Measurements from ENCODE around the gene MCOLN3.
"Not testable (repeated sequence)": the region's sequence is repeated elsewhere in the genome, so short reads cannot be mapped to it uniquely, and the experiment has no call there.

MCOLN3 gene

DNA sequence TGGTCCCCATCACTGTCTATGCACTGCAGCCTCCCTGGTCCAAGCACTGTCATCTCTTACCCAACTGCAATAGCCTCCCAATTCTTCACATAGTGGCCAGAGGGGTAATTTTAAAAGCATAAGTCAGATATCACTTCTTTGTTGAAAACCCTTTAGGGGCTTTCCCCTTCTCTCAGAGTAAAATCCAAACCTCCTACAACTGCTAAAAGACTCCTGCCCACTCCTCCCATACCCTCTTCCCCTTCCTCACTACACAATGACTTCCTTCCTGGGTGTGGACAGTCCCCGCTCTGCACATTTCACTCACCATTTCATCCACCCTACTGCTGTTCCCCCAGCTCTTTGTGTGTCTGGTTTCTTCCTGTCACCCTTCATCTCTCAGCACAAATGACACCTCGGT is 59.7 kb downstream of the MCOLN3 start:
- no peak for DNase-seq

GRCh38 chr1:84986561-84986960 is 61.7 kb downstream of the MCOLN3 start:
- DNase-seq = not testable (repeated sequence)

DNA sequence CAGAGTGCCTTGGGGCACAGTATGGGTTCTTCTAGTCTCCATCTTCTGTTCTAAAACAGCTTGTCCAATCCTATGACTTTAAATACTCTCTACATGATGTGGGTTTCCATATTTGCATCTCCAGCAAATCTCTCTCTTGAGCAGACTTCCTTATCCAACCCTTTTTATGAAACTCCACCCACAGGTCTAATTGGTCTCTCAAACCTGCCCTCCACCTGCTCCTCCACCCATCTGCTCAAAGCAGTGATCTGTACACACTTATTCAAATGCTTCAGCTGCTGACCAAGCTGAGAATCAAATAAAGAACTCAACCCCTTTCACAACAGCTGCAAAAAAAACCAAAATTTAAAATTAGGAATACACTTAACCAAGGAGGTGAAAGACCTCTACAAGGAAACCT is 62.9 kb downstream of the MCOLN3 start:
- DNase-seq = no peak

DNA sequence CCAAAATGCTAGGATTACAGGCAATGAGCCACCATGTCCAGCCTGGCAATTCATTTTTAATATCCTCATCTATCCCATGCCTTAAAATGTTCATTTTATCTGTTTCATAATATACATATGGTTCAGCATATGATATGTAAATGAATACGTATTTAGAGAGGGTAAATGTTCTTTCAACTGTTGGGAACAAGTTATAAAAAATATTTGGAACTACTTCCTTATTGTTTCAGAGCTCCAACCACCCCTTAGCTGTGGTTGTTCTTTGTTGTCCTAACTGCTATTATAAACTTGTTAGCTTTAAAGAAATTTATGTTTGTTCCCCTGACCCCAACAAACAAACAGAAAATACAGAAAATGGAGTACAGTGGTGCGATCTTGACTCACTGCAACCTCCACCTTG is 65.9 kb downstream of the MCOLN3 start:
- no peak for DNase-seq

DNA sequence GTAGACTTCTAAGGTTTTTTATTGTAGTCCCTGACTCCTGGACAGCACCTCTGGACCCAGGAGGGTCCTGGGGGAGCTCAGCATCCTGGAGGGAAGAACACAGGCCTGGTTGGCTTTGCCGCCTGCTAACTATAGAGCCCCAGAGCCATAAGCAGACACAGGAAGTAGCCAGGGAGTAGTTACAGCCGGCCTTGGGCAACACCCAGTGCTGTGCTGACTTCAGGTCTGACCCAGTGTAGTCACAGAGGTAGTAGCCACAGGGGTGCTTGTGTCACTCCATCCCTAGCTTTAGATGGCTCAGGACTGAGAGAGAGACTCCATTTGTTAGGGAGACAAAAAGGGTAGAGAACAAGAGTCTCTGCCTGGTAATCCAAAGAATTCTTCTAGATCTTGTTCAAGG is 73.3 kb downstream of the MCOLN3 start:
- no peak for DNase-seq

DNA sequence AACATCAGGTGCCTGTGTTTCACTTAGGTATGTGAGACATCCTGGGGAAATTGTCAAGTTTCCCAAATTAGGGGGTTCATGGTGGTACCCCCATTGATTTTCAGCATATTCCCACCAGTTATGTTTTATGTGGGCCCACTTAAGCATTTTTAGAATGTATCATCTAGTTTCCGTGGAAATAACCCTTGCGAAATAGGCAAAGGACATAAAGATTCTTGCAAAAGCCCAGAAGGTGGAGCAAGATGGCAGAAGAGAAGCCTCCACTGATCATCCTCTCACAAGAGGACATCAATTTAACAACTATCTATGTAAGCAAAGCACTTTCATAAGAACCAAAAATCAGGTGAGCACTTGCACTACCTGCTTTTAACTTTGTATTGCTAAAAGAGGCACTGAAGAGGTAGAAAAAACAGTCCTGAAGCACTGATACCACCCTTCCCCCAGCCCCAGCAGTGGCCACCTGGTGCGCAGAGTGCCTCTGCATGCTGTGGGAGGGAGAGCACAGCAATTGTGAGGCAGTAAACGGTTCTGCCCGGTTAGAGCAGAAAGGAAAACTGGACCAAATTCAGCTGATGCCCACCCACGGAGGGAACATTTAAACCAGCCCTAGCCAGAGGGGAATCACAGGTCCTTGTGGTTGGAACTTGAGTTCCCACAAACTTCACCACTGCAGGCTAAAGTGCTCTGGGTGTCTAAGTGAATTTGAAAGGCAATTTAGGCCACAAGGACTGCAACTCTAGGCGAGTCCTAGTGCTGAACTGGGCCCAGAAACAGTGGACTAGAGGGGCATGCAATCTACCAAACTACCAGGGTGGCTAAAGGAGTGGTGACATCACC is 74.6 kb downstream of the MCOLN3 start:
- DNase-seq = peak; percentile 56

DNA sequence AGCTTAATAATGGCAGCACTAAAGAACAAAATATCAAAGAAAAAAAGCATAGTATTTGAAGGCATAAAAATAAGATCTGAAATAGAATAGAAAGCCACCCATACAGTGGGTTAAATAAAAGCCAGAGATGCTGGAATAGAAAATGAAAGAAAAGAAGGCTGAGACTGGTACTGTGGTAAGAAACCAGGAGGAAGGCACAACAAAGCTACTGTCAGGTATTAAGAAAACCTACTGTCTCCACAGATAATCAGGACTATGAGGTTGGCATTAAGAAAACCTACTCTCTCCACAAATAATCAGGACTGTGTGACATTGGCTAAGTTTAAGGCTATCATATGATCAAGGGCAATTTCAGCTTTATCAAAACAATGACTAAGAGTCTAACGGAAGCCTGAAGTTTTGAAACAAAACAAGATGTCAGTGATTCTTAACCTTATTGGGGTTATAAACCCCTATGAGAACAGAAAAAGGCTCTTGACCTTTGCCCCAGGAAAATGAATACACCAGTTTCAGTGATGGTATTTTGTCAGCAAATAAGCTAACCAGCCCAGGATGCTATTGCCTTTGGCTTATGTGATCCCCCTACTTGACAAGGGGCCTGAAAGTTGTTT is 75.8 kb downstream of the MCOLN3 start:
- DNase-seq = no peak

DNA sequence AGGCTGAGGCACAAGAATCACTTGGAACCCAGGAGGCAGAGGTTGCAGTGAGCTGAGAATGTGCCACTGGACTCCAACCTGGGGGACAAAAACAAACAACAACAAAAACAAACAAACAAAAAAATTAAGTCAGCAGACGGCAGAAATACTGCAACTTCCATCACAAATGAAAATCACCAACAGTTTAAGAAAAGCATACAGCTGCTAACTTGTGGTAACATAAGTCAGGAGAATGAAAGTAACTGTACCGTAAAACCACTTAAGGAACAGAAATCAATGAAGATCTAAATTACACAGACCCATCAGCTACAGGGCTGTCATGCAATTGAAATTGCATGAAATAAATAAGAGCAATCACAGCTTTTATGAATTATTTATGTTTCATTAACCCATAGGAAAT is 76.3 kb downstream of the MCOLN3 start:
- no peak for DNase-seq

DNA sequence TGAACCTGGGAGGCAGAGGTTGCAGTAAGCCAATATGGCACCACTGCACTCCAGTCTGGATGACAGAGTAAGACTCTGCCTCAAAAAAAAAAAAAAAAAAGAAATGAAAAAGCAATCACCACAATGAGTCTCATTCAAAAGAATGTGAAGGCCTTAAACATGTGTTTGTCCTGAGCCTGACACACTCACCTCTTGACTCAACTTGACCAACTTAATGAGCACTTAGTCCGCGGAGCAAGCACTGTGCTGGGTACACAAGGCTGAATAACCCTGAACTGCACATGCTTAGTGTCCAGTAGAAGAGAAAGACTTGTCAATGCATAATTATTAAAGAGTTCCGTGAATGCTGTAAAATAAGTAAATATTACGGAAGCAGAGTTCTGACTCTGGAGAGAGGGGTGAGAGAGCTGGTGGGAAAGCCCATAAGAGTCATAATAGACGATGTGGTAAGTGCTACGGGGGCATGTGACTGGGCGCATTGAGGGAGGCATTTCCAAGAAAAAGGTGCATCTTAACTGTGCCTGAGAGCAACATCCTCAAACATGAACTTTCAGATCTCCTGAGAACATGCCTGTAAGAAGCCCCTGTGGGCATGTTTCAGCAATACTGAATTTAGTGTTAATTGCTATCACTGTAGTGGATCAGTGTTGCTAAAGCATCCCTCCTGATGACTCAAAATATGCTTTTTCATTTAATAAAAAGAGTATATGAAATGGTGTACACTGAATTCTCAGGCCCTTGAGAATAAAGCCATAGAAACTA is 78.6 kb downstream of the MCOLN3 start:
- no peak for DNase-seq

DNA sequence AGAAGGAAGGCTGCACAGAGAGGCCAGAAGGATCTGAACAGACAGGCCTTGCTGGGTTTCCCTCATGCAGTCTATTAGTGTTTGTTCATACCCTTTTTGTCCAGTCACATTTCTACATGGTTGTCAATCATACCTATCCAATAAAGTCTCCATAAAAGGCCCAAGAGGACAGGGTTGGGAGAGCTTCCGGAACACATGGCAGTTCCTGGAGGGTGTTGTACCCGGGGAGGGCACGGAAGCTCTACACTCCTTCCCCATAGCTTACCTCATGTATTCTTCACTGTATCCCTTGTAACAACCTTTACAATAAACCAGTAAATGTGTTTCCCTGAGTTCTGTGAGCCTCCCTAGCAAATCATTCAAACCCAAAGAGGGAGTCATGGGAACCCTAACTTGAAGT is 79.4 kb downstream of the MCOLN3 start:
- DNase-seq = no peak

- no peak for DNase-seq
Measured at GRCh38 chr1:84968101-84968500, 80.2 kb downstream of the MCOLN3 start.
